ENCODE data around the gene ENDOV.

GRCh38 chr17:80432961-80433550 is 18.1 kb downstream of the ENDOV start:
- TF ChIP-seq POLR2AphosphoS5 (IDR thresholded peaks at IDR 0.05; ENCODE audit: insufficient read depth in 1 of 2, low read depth in 1 of 2) (no peak), CTCF (IDR thresholded peaks at IDR 0.05) (no peak)
